IMR-90 (cell line): ENCODE results near the gene PRDM2. TPM values are rescaled to one million over a fixed set of nuclear protein-coding genes. Genes with fewer than 3 reads are reported as not detected.

ENCODE experiments used
- ATAC-seq: fragments of 200-7000 bp; cut with Tn5 transposase; 2 replicates; pipeline ENCODE4 v1.9.1; 2020; ENCODE audit warnings: low read depth, mild to moderate bottlenecking, moderate library complexity
- BruUV-seq: library from RNA; stranded (reverse); fragments of 400-500 nt; replicated peaks from 2 replicates; lab custom pipeline; 2021; lab: Mats Ljungman, UMichigan
- CTCF ChIA-PET: fragments of 300-600 bp; formaldehyde crosslinking; extraction: SDS; loops from one replicate; lab custom pipeline; 2021; ENCODE audit warnings: antibody characterized with exemption; lab: Yijun Ruan, JAX
- POLR2A ChIA-PET: fragments of 300-600 bp; sonication (Branson Sonifier 250); formaldehyde crosslinking; loops from one replicate; lab custom pipeline; 2022; ENCODE audit warnings: antibody characterized with exemption; ENCODE audit not compliant: unreplicated experiment; lab: Charles Lee
- DNase-seq: peaks from one replicate; pipeline ENCODE4 v3.0.0; 2013
- H2AFZ ChIP-seq: replicated peaks from 2 replicates; pipeline ENCODE3; 2013; ENCODE audit warnings: low read length, mild to moderate bottlenecking; ENCODE audit not compliant: poor library complexity
- H2AK5ac ChIP-seq: 2 replicates; pipeline ENCODE4 v1.6.1; 2013; ENCODE audit warnings: low read depth, low read length, inconsistent platforms
- H2AK9ac ChIP-seq: replicated peaks from 2 replicates; pipeline ENCODE3; 2013; ENCODE audit warnings: mild to moderate bottlenecking, low read depth, low read length, moderate library complexity; ENCODE audit not compliant: poor library complexity
- H2BK120ac ChIP-seq: 2 replicates; pipeline ENCODE4 v1.6.1; 2013; ENCODE audit warnings: low read depth, low read length, inconsistent platforms
- H2BK15ac ChIP-seq: 3 replicates; pipeline ENCODE4 v1.6.1; 2013; ENCODE audit warnings: low read depth, low read length, inconsistent platforms
- H2BK20ac ChIP-seq: 2 replicates; pipeline ENCODE4 v1.6.1; 2013; ENCODE audit warnings: low read depth, mild to moderate bottlenecking, inconsistent platforms, low read length, moderate library complexity
- H2BK5ac ChIP-seq: 2 replicates; pipeline ENCODE4 v1.6.1; 2013; ENCODE audit warnings: mild to moderate bottlenecking, low read depth, low read length, inconsistent platforms; ENCODE audit not compliant: poor library complexity, severe bottlenecking
- H3K14ac ChIP-seq: replicated peaks from 2 replicates; pipeline ENCODE4 v1.6.1; 2013; ENCODE audit warnings: low read depth, low read length, inconsistent platforms
- H3K18ac ChIP-seq: 2 replicates; pipeline ENCODE4 v1.6.1; 2013; ENCODE audit warnings: low read depth, low read length, control low read depth
- H3K23ac ChIP-seq: 2 replicates; pipeline ENCODE4 v1.6.1; 2013; ENCODE audit warnings: low read depth, low read length, inconsistent platforms
- H3K27ac ChIP-seq: 2 replicates; pipeline ENCODE4 v1.5.1; 2013; ENCODE audit warnings: mild to moderate bottlenecking, control low read depth, low read length; ENCODE audit not compliant: insufficient read depth
- H3K27me3 ChIP-seq: 2 replicates; pipeline ENCODE4 v1.6.1; 2013; ENCODE audit warnings: low read length; ENCODE audit not compliant: control insufficient read depth, insufficient read depth
- H3K36me3 ChIP-seq: 2 replicates; pipeline ENCODE4 v1.6.1; 2013; ENCODE audit warnings: low read length, mixed read lengths; ENCODE audit not compliant: control insufficient read depth, insufficient read depth
- H3K4ac ChIP-seq: 2 replicates; pipeline ENCODE4 v1.6.1; 2013; ENCODE audit warnings: low read depth, low read length, inconsistent platforms
- H3K4me1 ChIP-seq: 2 replicates; pipeline ENCODE4 v1.6.1; 2013; ENCODE audit warnings: low read length, mixed read lengths; ENCODE audit not compliant: control insufficient read depth, insufficient read depth
- H3K4me2 ChIP-seq: 2 replicates; pipeline ENCODE4 v1.6.1; 2013; ENCODE audit warnings: low read depth, mild to moderate bottlenecking, control low read depth, low read length, moderate library complexity
- H3K4me3 ChIP-seq: 2 replicates; pipeline ENCODE4 v1.5.1; 2013; ENCODE audit warnings: low read depth, mild to moderate bottlenecking, control low read depth, low read length, moderate library complexity; ENCODE audit not compliant: insufficient read depth
- H3K56ac ChIP-seq: 2 replicates; pipeline ENCODE4 v1.6.1; 2013; ENCODE audit warnings: low read length, inconsistent platforms; ENCODE audit not compliant: insufficient read depth; ENCODE audit errors: extremely low read depth
- H3K79me1 ChIP-seq, 2 experiments: 2 replicates each; pipeline ENCODE4 v1.6.1; 2013; ENCODE audit warnings: low read length in 2 of 2, inconsistent platforms in 1 of 2, low read depth in 1 of 2
- H3K9ac ChIP-seq: 2 replicates; pipeline ENCODE4 v1.6.1; 2013; ENCODE audit warnings: low read depth, low read length, control low read depth
- H3K9me1 ChIP-seq: 2 replicates; pipeline ENCODE4 v1.6.1; 2013; ENCODE audit warnings: low read length, inconsistent platforms; ENCODE audit not compliant: insufficient read depth
- H3K9me3 ChIP-seq: 2 replicates; pipeline ENCODE4 v1.6.1; 2013; ENCODE audit warnings: low read length; ENCODE audit not compliant: control insufficient read depth, insufficient read depth
- H4K20me1 ChIP-seq: 2 replicates; pipeline ENCODE4 v1.6.1; 2013; ENCODE audit warnings: low read length, inconsistent platforms; ENCODE audit not compliant: insufficient read depth
- H4K5ac ChIP-seq: 2 replicates; pipeline ENCODE4 v1.6.1; 2013; ENCODE audit warnings: mild to moderate bottlenecking, low read depth, low read length, control low read depth
- H4K8ac ChIP-seq, 2 experiments: 2 replicates each; pipeline ENCODE4 v1.6.1; 2013; ENCODE audit warnings: low read depth in 2 of 2, low read length in 2 of 2, control low read depth in 1 of 2, inconsistent platforms in 1 of 2
- H4K91ac ChIP-seq: 2 replicates; pipeline ENCODE4 v1.6.1; 2013; ENCODE audit warnings: low read depth, low read length, inconsistent platforms; ENCODE audit not compliant: insufficient read depth
- BHLHE40 ChIP-seq: fragments of 150-350 bp; IDR thresholded peaks from 2 replicates; pipeline ENCODE4 v1.6.1; 2016; ENCODE audit warnings: mild to moderate bottlenecking, low read depth, low read length
- CEBPB ChIP-seq: IDR thresholded peaks from 2 replicates; pipeline ENCODE4 v1.6.1; 2012; ENCODE audit warnings: low read depth, low read length, improper control_type of control experiment
- CHD1 ChIP-seq: IDR thresholded peaks from 2 replicates; pipeline ENCODE4 v1.6.1; 2012; ENCODE audit warnings: low read depth, low read length, improper control_type of control experiment
- FOS ChIP-seq: fragments of 150-350 bp; IDR thresholded peaks from 2 replicates; pipeline ENCODE4 v1.6.1; 2016; ENCODE audit warnings: low read depth, low read length
- MAFK ChIP-seq: IDR thresholded peaks from 2 replicates; pipeline ENCODE4 v1.6.1; 2012; ENCODE audit warnings: low read depth, low read length, improper control_type of control experiment
- MAZ ChIP-seq: IDR thresholded peaks from 2 replicates; pipeline ENCODE4 v1.6.1; 2012; ENCODE audit warnings: low read depth, mild to moderate bottlenecking, low read length, improper control_type of control experiment, moderate library complexity, borderline replicate concordance
- NFE2L2 ChIP-seq: fragments of 150-350 bp; IDR thresholded peaks from 2 replicates; pipeline ENCODE4 v1.6.1; 2016; ENCODE audit warnings: low read depth, mild to moderate bottlenecking, low read length
- RAD21 ChIP-seq: IDR thresholded peaks from 2 replicates; pipeline ENCODE4 v1.6.1; 2012; ENCODE audit warnings: low read length, improper control_type of control experiment
- RCOR1 ChIP-seq: IDR thresholded peaks from 2 replicates; pipeline ENCODE4 v1.6.1; 2012; ENCODE audit warnings: mild to moderate bottlenecking, low read length, improper control_type of control experiment; ENCODE audit not compliant: insufficient replicate concordance
- RFX5 ChIP-seq: IDR thresholded peaks from 2 replicates; pipeline ENCODE4 v1.8.0; 2012; ENCODE audit warnings: low read depth, mild to moderate bottlenecking, low read length, moderate library complexity
- SMC3 ChIP-seq: fragments of 150-350 bp; IDR thresholded peaks from 2 replicates; pipeline ENCODE4 v1.6.1; 2016; ENCODE audit warnings: low read depth, mild to moderate bottlenecking, antibody characterized with exemption, low read length, moderate library complexity
- whole genome bisulfite sequencing, 2 experiments: methylation state at CpG; one replicate each; pipeline versions ENCODE4 v1.1.5 to v1.1.7; 2013; ENCODE audit warnings: missing lambda C conversion rate in 2 of 2; ENCODE audit not compliant: insufficient read length in 1 of 2; ENCODE audit errors: extremely low coverage in 2 of 2; 5-methylcytosine and 5-hydroxymethylcytosine counted together
- dilution Hi-C: fragments of 300-500 bp; cut with HindIII; formaldehyde crosslinking; loops from one replicate; pipeline ENCODE4 v1.14.3; 2018; ENCODE audit warnings: low sequenced_read_pairs; ENCODE audit not compliant: unreplicated experiment
- in situ Hi-C: fragments of 300-500 bp; cut with MboI; formaldehyde crosslinking; loops from 3 replicates; pipeline ENCODE4 v1.14.3; 2019; ENCODE audit warnings: low sequenced_read_pairs, inconsistent platforms, mixed read lengths
- intact Hi-C: fragments of 100-400 bp; cut with micrococcal nuclease; formaldehyde crosslinking; loops from 2 replicates; pipeline ENCODE4 v1.10.0; 2022
- polyA plus RNA-seq, 3 experiments: library from polyadenylated mRNA; depleted of rRNA; stranded (reverse); fragments of >200 nt; gene quantifications; 2 replicates each; pipeline ENCODE4 v1.2.3, GENCODE V29; 2012; ENCODE audit warnings: low replicate concordance in 1 of 3
- total RNA-seq: library from RNA; depleted of rRNA; stranded (reverse); fragments of >200 nt; gene quantifications from 2 replicates; pipeline ENCODE4 v1.2.3, GENCODE V29; 2012
- TF ChIP-seq, protein P1 (sequence below): conservative IDR thresholded peaks from 2 replicates; pipeline ENCODE4 v1.5.1; 2012; ENCODE audit warnings: mild to moderate bottlenecking, low read depth, low read length, improper control_type of control experiment
- TF ChIP-seq, protein P2 (sequence below): fragments of 150-350 bp; IDR thresholded peaks from 2 replicates; pipeline ENCODE4 v1.6.1; 2017; ENCODE audit warnings: mild to moderate bottlenecking, antibody characterized with exemption, low read length, low read depth

PRDM2 gene
- total and polyA plus RNA-seq, 2 of the 4 experiments (the other 2 are of a cell fraction): 3.4 to 8.9 TPM

- dilution Hi-C loops (no loop called here), intact Hi-C loops (loop anchor here (2.0 kb wide), 2 partner anchors 48 to 58 kb away; partner anchors contain the start of gene PRDM2), in situ Hi-C loops (no loop called here)
- peaks cover 0 to 26% of the 10 kb centered on the region in 2 experiments; a peak in 2 of 4 replicates for H3K79me1 ChIP-seq
- 0 out of 2 replicates have a peak overlapping the region, but pooled peaks have one; percentile 2 for H2BK20ac ChIP-seq
- ATAC-seq (peak; percentile 89), DNase-seq (peak; percentile 93)
- H2BK120ac ChIP-seq: peak overlapping the region; percentile 75
- no peaks in the 10 kb centered on the region for H3K27me3 ChIP-seq
- H3K4me3 ChIP-seq: peak overlapping the region; percentile 92
- H3K4me1 ChIP-seq: peaks cover 3% of the 10 kb centered on the region
- peaks cover 8% of the 10 kb centered on the region for H3K9me1 ChIP-seq
- peak overlapping the region; percentile 82 for H3K4ac ChIP-seq
- 1% methylated on average over 16 of the region's 83 CpGs; no CpG with 5 or more reads in 1 of the 2 experiments for WGBS, 2 experiments
- H3K27ac ChIP-seq: peak overlapping the region; percentile 58
- H3K23ac ChIP-seq: peak overlapping the region; percentile 91
- peaks cover 3% of the 10 kb centered on the region; the same call in 1 of the 2 replicates for H3K36me3 ChIP-seq
- H3K4me2 ChIP-seq: peak overlapping the region; percentile 74
- peak overlapping the region; percentile 89 to 94 for H4K8ac ChIP-seq
- H4K5ac ChIP-seq: peak overlapping the region; percentile 32
- H4K91ac ChIP-seq: peak overlapping the region; percentile 88
- no peaks in the 10 kb centered on the region for H3K9me3 ChIP-seq
- peak overlapping the region; percentile 80; the same call in 1 of the 2 replicates for H3K56ac ChIP-seq
- H3K14ac ChIP-seq: peak overlapping the region; percentile 81
- peak overlapping the region; percentile 33 for H3K18ac ChIP-seq
- peak overlapping the region; percentile 7; the same call in 1 of the 3 replicates for H2BK15ac ChIP-seq
- POLR2A ChIA-PET: interaction anchor here (1.0 kb wide), 1 partner anchor 39 kb away, joined by 3 read pairs; no protein-coding TSS in a partner anchor
- H2AFZ ChIP-seq: peak overlapping the region; percentile 94
- H2BK5ac ChIP-seq: peak overlapping the region; percentile 69
- peaks cover 25% of the 10 kb centered on the region for H4K20me1 ChIP-seq
- H2AK5ac ChIP-seq: peak overlapping the region; percentile 14; the same call in 1 of the 2 replicates
- CTCF ChIA-PET: interaction anchor here (0.7 kb wide), 1 partner anchor 35 kb away, joined by 3 read pairs; no protein-coding TSS in a partner anchor
- peak overlapping the region; percentile 68 for H3K9ac ChIP-seq
- H2AK9ac ChIP-seq: peak overlapping the region; percentile 18
- no TSS peak for BruUV-seq
- TF ChIP-seq CHD1: no peak
- no peak for TF ChIP-seq BHLHE40
- TF ChIP-seq RAD21: no peak
- no peak for TF ChIP-seq FOS
- TF ChIP-seq, protein P1, sequence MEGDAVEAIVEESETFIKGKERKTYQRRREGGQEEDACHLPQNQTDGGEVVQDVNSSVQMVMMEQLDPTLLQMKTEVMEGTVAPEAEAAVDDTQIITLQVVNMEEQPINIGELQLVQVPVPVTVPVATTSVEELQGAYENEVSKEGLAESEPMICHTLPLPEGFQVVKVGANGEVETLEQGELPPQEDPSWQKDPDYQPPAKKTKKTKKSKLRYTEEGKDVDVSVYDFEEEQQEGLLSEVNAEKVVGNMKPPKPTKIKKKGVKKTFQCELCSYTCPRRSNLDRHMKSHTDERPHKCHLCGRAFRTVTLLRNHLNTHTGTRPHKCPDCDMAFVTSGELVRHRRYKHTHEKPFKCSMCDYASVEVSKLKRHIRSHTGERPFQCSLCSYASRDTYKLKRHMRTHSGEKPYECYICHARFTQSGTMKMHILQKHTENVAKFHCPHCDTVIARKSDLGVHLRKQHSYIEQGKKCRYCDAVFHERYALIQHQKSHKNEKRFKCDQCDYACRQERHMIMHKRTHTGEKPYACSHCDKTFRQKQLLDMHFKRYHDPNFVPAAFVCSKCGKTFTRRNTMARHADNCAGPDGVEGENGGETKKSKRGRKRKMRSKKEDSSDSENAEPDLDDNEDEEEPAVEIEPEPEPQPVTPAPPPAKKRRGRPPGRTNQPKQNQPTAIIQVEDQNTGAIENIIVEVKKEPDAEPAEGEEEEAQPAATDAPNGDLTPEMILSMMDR: peak; percentile 36
- TF ChIP-seq, protein P2, sequence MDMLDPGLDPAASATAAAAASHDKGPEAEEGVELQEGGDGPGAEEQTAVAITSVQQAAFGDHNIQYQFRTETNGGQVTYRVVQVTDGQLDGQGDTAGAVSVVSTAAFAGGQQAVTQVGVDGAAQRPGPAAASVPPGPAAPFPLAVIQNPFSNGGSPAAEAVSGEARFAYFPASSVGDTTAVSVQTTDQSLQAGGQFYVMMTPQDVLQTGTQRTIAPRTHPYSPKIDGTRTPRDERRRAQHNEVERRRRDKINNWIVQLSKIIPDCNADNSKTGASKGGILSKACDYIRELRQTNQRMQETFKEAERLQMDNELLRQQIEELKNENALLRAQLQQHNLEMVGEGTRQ: no peak
- TF ChIP-seq RFX5: no peak
- no peak for TF ChIP-seq RCOR1
- TF ChIP-seq MAZ: peak; percentile 82; the same call in 1 of the 2 replicates
- no peak for TF ChIP-seq NFE2L2
- no peak for TF ChIP-seq CEBPB
- TF ChIP-seq MAFK: no peak
- TF ChIP-seq SMC3: no peak
These were observed 48.9 kb downstream of the PRDM2 start for GRCh38 chr1:13748610-13749505.
